Fibroblast of mammary gland (primary cell): ENCODE results near the gene PRDM16.

Experiments
- DNase-seq: peaks from one replicate; pipeline ENCODE4 v3.0.0-alpha.2; 2010; ENCODE audit warnings: low read depth
- H3K4me3 ChIP-seq: 2 replicates; pipeline ENCODE4 v1.5.1; 2011; ENCODE audit warnings: low read depth, mild to moderate bottlenecking, low read length, moderate library complexity; ENCODE audit not compliant: control insufficient read depth
- CTCF ChIP-seq: conservative IDR thresholded peaks from 2 replicates; pipeline ENCODE4 v1.5.1; 2011; ENCODE audit warnings: low read depth, low read length, inconsistent platforms; ENCODE audit not compliant: control insufficient read depth, insufficient read depth

PRDM16 gene

GRCh38 chr1:3344395-3344794 is 275.4 kb downstream of the PRDM16 start:
- TF ChIP-seq CTCF = no peak
- no peak overlapping the region for H3K4me3 ChIP-seq
- DNase-seq = no peak

GRCh38 chr1:3345792-3346191 is 276.8 kb downstream of the PRDM16 start:
- H3K4me3 ChIP-seq = no peak overlapping the region
- no peak for TF ChIP-seq CTCF
- no peak for DNase-seq

GRCh38 chr1:3346478-3346877 is 277.5 kb downstream of the PRDM16 start:
- H3K4me3 ChIP-seq = no peak overlapping the region
- DNase-seq = no peak
- no peak for TF ChIP-seq CTCF

- no peak for DNase-seq
- H3K4me3 ChIP-seq = no peak overlapping the region
- no peak for TF ChIP-seq CTCF
Observed at GRCh38 chr1:3347257-3348020, 278.4 kb downstream of the PRDM16 start.

GRCh38 chr1:3348196-3348865 is 279.3 kb downstream of the PRDM16 start:
- no peak for DNase-seq
- no peak overlapping the region for H3K4me3 ChIP-seq
- no peak for TF ChIP-seq CTCF

GRCh38 chr1:3349161-3349967 is 280.4 kb downstream of the PRDM16 start:
- TF ChIP-seq CTCF = peak; percentile 5
- DNase-seq = no peak
- no peak overlapping the region for H3K4me3 ChIP-seq
